IMR-90 (cell line): ENCODE data around the gene RBPJL.

ENCODE experiments used
- BHLHE40 ChIP-seq: fragments of 150-350 bp; IDR thresholded peaks from 2 replicates; pipeline ENCODE4 v1.6.1; 2016; ENCODE audit warnings: mild to moderate bottlenecking, low read depth, low read length
- CEBPB ChIP-seq: IDR thresholded peaks from 2 replicates; pipeline ENCODE4 v1.6.1; 2012; ENCODE audit warnings: low read depth, low read length, improper control_type of control experiment
- FOS ChIP-seq: fragments of 150-350 bp; IDR thresholded peaks from 2 replicates; pipeline ENCODE4 v1.6.1; 2016; ENCODE audit warnings: low read depth, low read length
- MAZ ChIP-seq: IDR thresholded peaks from 2 replicates; pipeline ENCODE4 v1.6.1; 2012; ENCODE audit warnings: low read depth, mild to moderate bottlenecking, low read length, improper control_type of control experiment, moderate library complexity, borderline replicate concordance
- POLR2A ChIP-seq: IDR thresholded peaks from 2 replicates; pipeline ENCODE4 v1.6.1; 2012; ENCODE audit warnings: mild to moderate bottlenecking, low read depth, low read length
- RAD21 ChIP-seq: IDR thresholded peaks from 2 replicates; pipeline ENCODE4 v1.6.1; 2012; ENCODE audit warnings: low read length, improper control_type of control experiment
- SMC3 ChIP-seq: fragments of 150-350 bp; IDR thresholded peaks from 2 replicates; pipeline ENCODE4 v1.6.1; 2016; ENCODE audit warnings: low read depth, mild to moderate bottlenecking, antibody characterized with exemption, low read length, moderate library complexity
- TF ChIP-seq, protein P1 (sequence below): fragments of 150-350 bp; IDR thresholded peaks from 2 replicates; pipeline ENCODE4 v1.6.1; 2017; ENCODE audit warnings: mild to moderate bottlenecking, antibody characterized with exemption, low read length, low read depth
- TF ChIP-seq, protein P2 (sequence below): conservative IDR thresholded peaks from 2 replicates; pipeline ENCODE4 v1.5.1; 2012; ENCODE audit warnings: mild to moderate bottlenecking, low read depth, low read length, improper control_type of control experiment
- TF ChIP-seq, protein P3 (sequence below): fragments of 150-350 bp; IDR thresholded peaks from 2 replicates; pipeline ENCODE4 v1.6.1; 2016; ENCODE audit warnings: low read depth, mild to moderate bottlenecking, low read length, moderate library complexity, borderline replicate concordance

DNA sequence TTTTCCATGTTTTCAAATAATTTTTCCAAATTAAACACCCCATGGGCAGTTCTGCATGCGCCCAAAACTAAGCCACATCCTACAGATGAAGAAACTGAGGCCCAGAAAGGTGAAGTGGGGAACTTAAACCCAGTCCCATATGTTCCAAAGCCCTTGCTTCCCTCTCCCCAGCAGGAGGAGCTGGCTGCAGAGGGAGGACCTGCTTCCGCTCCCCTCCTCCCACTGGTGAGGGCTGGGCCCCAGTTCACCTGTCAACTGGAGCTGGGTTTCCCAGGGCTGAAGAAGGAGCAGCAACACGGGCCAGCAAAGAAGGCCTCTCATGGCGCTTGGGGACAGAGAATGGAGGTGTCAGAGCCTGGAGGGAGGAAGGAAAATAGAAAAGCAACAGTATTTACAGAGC, 1.4 kb upstream of the RBPJL start:
- TF ChIP-seq, protein P1, sequence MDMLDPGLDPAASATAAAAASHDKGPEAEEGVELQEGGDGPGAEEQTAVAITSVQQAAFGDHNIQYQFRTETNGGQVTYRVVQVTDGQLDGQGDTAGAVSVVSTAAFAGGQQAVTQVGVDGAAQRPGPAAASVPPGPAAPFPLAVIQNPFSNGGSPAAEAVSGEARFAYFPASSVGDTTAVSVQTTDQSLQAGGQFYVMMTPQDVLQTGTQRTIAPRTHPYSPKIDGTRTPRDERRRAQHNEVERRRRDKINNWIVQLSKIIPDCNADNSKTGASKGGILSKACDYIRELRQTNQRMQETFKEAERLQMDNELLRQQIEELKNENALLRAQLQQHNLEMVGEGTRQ, result no peak
- TF ChIP-seq CEBPB, result no peak
- TF ChIP-seq, protein P2, sequence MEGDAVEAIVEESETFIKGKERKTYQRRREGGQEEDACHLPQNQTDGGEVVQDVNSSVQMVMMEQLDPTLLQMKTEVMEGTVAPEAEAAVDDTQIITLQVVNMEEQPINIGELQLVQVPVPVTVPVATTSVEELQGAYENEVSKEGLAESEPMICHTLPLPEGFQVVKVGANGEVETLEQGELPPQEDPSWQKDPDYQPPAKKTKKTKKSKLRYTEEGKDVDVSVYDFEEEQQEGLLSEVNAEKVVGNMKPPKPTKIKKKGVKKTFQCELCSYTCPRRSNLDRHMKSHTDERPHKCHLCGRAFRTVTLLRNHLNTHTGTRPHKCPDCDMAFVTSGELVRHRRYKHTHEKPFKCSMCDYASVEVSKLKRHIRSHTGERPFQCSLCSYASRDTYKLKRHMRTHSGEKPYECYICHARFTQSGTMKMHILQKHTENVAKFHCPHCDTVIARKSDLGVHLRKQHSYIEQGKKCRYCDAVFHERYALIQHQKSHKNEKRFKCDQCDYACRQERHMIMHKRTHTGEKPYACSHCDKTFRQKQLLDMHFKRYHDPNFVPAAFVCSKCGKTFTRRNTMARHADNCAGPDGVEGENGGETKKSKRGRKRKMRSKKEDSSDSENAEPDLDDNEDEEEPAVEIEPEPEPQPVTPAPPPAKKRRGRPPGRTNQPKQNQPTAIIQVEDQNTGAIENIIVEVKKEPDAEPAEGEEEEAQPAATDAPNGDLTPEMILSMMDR, result no peak
- no peak for TF ChIP-seq POLR2A
- TF ChIP-seq RAD21, result no peak
- no peak for TF ChIP-seq MAZ
- no peak for TF ChIP-seq SMC3
- TF ChIP-seq, protein P3, sequence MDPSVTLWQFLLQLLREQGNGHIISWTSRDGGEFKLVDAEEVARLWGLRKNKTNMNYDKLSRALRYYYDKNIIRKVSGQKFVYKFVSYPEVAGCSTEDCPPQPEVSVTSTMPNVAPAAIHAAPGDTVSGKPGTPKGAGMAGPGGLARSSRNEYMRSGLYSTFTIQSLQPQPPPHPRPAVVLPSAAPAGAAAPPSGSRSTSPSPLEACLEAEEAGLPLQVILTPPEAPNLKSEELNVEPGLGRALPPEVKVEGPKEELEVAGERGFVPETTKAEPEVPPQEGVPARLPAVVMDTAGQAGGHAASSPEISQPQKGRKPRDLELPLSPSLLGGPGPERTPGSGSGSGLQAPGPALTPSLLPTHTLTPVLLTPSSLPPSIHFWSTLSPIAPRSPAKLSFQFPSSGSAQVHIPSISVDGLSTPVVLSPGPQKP, result no peak
- TF ChIP-seq BHLHE40, result no peak
- TF ChIP-seq FOS, result no peak
